Measurements from ENCODE around the gene MICAL3. TPM values are rescaled to one million over a fixed set of nuclear protein-coding genes. Genes with fewer than 3 reads are reported as not detected.

MICAL3 gene
- total RNA-seq, 2 experiments from 2014 or later = 26.4 to 29.7 TPM

DNA sequence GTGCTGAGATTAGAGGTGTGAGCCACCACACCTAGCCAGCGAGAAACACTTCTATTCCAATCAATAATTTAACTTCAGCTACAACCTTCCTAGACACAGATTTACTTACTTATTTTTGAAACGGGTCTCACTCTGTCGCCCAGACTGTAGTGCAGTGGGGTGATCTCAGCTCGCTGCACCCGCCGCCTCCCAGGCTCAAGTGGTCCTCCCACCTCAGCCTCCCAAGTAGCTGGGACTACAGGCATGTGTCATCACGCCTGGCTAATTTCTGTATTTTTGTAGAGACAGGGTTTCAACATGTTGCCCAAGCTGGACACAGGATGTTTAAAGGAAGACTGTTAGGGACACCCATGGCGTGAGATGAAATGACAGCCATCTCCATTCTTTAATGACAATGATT, 61.3 kb downstream of the MICAL3 start:
- ATAC-seq = no peak
- H3K27ac Mint-ChIP-seq = no peak overlapping the region
- ChIA-PET POLR2A (no interaction called here), CTCF (no interaction called here)
- no peaks in the 10 kb centered on the region for H3K27me3 Mint-ChIP-seq (ENCODE audit: low read depth)
- H3K36me3 Mint-ChIP-seq (ENCODE audit: low read depth) = no peaks in the 10 kb centered on the region
- H3K4me3 Mint-ChIP-seq = no peak overlapping the region
- DNase-seq = no peak
- H3K9me3 Mint-ChIP-seq (ENCODE audit: insufficient read depth) = no peaks in the 10 kb centered on the region
- peaks cover 8% of the 10 kb centered on the region for H3K4me1 Mint-ChIP-seq (ENCODE audit: low read depth)

DNA sequence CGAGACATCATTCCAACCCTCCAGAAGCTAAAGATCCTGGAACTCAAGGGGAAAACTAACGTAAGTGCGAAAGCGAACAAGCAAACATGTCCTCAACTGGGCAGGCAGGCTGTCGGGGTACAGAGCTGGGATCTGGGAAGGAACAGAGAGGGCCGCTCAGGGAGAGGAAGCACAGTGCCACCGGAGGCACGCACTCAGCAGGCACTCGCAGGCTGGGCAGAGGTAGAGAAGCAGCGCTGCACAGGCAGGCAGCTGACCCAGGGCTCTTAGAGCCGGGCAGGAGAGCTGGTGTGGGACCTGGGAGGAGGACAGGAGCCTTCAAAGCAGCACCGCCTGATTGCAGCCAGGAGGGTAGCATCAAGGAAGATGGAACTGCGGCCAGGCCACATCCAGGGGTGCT, 62.2 kb downstream of the MICAL3 start:
- POLR2A ChIA-PET = no interaction called here
- no peaks in the 10 kb centered on the region for H3K36me3 Mint-ChIP-seq (ENCODE audit: low read depth)
- no peak overlapping the region for H3K4me3 Mint-ChIP-seq
- ATAC-seq = no peak
- no peaks in the 10 kb centered on the region for H3K9me3 Mint-ChIP-seq (ENCODE audit: insufficient read depth)
- no peak for DNase-seq
- H3K27ac Mint-ChIP-seq = no peak overlapping the region
- H3K4me1 Mint-ChIP-seq (ENCODE audit: low read depth) = peaks cover 8% of the 10 kb centered on the region
- CTCF ChIA-PET = no interaction called here
- no peaks in the 10 kb centered on the region for H3K27me3 Mint-ChIP-seq (ENCODE audit: low read depth)

DNA sequence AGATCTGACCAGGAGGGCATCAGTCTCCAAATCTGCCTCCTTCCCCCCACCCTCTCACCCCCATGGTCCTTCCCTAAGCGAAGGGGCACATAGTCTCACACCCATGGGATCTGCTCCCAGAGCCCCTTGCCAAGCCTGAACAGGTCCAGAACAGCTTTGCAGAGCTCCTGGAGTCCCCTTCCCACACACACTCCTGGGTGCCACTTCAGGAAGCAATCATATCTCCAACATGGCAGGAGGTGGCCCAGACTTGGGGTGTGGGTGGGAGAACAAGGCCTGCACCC, 63.0 kb downstream of the MICAL3 start:
- DNase-seq (no peak), ATAC-seq (no peak)
- no peaks in the 10 kb centered on the region for H3K27me3 Mint-ChIP-seq (ENCODE audit: low read depth)
- H3K27ac Mint-ChIP-seq = no peak overlapping the region
- peaks cover 7% of the 10 kb centered on the region for H3K4me1 Mint-ChIP-seq (ENCODE audit: low read depth)
- no peaks in the 10 kb centered on the region for H3K36me3 Mint-ChIP-seq (ENCODE audit: low read depth)
- H3K9me3 Mint-ChIP-seq (ENCODE audit: insufficient read depth) = no peaks in the 10 kb centered on the region
- ChIA-PET CTCF (no interaction called here), POLR2A (interaction anchor here (0.6 kb wide), 1 partner anchor 22 kb away, joined by 3 read pairs; no protein-coding TSS in a partner anchor)
- no peak overlapping the region for H3K4me3 Mint-ChIP-seq

DNA sequence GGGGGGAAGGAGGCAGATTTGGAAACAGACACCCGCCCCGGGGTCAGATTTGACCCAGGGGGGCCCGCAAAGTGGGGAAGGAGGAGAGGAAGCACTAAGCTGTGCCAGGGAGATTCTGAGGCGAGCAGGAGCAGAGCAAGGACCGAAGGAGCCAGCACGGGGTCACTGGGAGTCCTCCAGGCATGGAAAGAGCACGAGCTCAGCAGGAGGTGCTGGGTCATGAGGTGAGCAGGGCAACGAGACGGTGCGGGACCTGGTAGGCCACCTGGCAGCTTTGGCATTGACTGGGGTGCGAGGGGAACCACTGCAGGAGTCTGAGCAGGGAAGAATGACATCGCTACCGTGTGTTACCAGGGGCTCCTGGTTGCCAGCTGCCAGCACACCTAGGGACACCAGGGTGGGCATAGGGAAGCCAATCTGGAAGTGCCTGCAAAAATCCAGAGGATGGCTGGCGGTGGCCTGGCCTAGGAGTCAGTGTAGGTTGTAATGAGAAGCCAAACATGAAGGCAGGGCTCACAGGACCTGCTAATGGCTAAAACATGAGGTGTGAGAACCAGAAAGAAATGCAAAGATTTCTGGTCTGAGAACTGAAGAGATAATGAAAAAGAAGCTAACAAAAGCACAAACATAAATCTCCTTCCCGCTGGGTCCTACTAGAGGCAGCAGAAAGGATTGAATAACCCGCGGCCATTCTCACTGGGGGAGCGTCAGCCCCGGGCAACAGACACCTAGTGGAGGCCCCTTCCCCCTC, 63.5 kb downstream of the MICAL3 start:
- ATAC-seq (no peak), DNase-seq (no peak)
- CTCF ChIA-PET = no interaction called here
- POLR2A ChIA-PET = interaction anchor here (0.6 kb wide), 1 partner anchor 21 kb away, joined by 3 read pairs; no protein-coding TSS in a partner anchor
- no peaks in the 10 kb centered on the region for H3K36me3 Mint-ChIP-seq (ENCODE audit: low read depth)
- H3K4me3 Mint-ChIP-seq = no peak overlapping the region
- H3K27me3 Mint-ChIP-seq (ENCODE audit: low read depth) = no peaks in the 10 kb centered on the region
- H3K4me1 Mint-ChIP-seq (ENCODE audit: low read depth) = peaks cover 2% of the 10 kb centered on the region
- H3K27ac Mint-ChIP-seq = no peak overlapping the region
- no peaks in the 10 kb centered on the region for H3K9me3 Mint-ChIP-seq (ENCODE audit: insufficient read depth)

DNA sequence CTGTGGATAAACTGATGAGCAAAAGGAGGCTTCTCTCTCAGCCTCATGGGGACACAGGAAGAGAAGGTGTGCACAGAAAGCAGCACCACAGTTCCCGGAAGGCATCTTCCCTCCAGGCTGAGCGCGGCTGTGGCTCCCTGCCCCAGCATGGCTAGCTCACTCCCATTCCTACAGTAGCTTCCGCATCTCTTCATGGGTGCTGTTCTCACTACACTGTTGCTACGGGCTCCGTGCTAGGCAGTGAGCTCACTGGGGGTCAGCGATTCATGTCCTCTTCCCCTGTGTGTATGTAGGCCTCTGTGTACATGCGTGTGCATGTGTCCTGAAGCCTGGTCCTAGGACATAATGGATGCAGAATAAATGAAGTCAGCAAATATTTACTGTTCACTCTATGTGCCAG, 64.3 kb downstream of the MICAL3 start:
- ChIA-PET POLR2A (no interaction called here), CTCF (no interaction called here)
- Mint-ChIP-seq H3K27ac (no peak overlapping the region), H3K4me3 (no peak overlapping the region), H3K27me3 (ENCODE audit: low read depth) (no peaks in the 10 kb centered on the region), H3K36me3 (ENCODE audit: low read depth) (no peaks in the 10 kb centered on the region), H3K4me1 (ENCODE audit: low read depth) (no peaks in the 10 kb centered on the region), H3K9me3 (ENCODE audit: insufficient read depth) (no peaks in the 10 kb centered on the region)
- DNase-seq (no peak), ATAC-seq (no peak)

DNA sequence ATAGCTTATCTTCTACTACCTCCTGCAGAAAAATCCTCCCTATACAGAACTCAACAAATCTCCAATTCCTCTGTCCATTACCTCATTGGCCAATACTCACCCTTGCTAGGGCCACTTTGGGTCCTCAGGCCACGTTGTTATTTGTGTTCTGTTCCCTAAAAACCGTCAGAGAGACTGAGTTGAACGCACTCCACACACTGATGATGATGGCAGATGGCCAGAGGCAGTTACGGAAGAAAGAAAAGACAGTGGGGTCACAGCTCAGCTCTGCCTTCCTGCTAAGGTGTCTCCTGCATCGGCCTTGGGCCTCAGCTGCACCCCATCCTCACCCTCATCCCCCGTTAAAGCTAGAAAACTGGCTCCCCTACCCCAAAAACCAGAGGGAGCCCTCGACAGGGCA, 66.2 kb downstream of the MICAL3 start:
- CTCF ChIA-PET = interaction anchor here (1.1 to 1.4 kb wide), 2 partner anchors 67 to 128 kb away, joined by 3 read pairs; no protein-coding TSS in a partner anchor
- DNase-seq (no peak), ATAC-seq (no peak)
- Mint-ChIP-seq H3K27me3 (ENCODE audit: low read depth) (no peaks in the 10 kb centered on the region), H3K4me1 (ENCODE audit: low read depth) (no peaks in the 10 kb centered on the region), H3K9me3 (ENCODE audit: insufficient read depth) (no peaks in the 10 kb centered on the region), H3K4me3 (no peak overlapping the region), H3K36me3 (ENCODE audit: low read depth) (no peaks in the 10 kb centered on the region), H3K27ac (no peak overlapping the region)
- POLR2A ChIA-PET = interaction anchor here (1.1 kb wide), 1 partner anchor 82 kb away, joined by 3 read pairs; no protein-coding TSS in a partner anchor

DNA sequence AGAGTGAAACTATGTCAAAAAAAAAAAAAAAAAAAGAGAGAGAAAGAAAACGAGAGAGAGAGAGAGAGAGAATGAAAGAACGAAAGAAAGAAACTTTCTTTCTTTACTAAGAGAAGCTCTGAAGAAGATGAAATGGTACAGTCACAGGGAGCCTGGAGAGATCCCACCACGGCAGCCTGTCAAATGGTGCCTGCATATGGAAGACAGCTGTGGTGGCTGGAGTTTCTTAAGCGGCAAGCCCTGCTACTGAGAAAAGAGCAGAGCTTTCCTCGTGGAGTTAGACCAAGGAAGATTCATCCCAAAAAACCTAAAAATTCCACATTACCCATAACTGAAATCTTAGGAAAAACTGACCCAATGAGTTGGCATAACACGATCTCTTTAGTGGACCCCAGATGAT, 66.7 kb downstream of the MICAL3 start:
- Mint-ChIP-seq H3K36me3 (ENCODE audit: low read depth) (no peaks in the 10 kb centered on the region), H3K27me3 (ENCODE audit: low read depth) (no peaks in the 10 kb centered on the region), H3K4me1 (ENCODE audit: low read depth) (no peaks in the 10 kb centered on the region), H3K9me3 (ENCODE audit: insufficient read depth) (no peaks in the 10 kb centered on the region), H3K27ac (no peak overlapping the region), H3K4me3 (no peak overlapping the region)
- ATAC-seq (no peak), DNase-seq (no peak)
- ChIA-PET CTCF (interaction anchor here (1.1 to 1.4 kb wide), 2 partner anchors 67 to 127 kb away, joined by 3 read pairs; no protein-coding TSS in a partner anchor), POLR2A (interaction anchor here (1.1 kb wide), 1 partner anchor 81 kb away, joined by 3 read pairs; no protein-coding TSS in a partner anchor)

DNA sequence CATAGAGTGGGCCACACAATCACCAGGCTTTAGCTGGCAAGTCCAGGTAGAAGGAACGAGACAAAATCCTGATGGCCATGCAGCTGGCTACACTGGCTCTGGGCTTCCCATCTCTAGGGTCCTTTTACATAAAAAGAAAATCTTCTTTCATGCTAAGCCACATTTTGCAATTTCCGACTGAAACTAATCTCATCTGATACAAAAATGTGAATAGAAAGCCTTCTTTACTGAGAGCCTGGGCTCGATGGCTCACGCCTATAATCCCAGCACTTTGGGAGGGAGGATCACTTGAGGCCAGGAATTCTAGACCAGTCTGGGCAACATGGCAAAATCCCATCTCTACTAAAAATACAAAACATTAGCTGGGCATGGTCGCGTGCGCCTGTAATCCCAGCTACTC, 67.2 kb downstream of the MICAL3 start:
- Mint-ChIP-seq H3K9me3 (ENCODE audit: insufficient read depth) (no peaks in the 10 kb centered on the region), H3K36me3 (ENCODE audit: low read depth) (no peaks in the 10 kb centered on the region), H3K4me1 (ENCODE audit: low read depth) (no peaks in the 10 kb centered on the region), H3K27ac (no peak overlapping the region), H3K4me3 (no peak overlapping the region), H3K27me3 (ENCODE audit: low read depth) (no peaks in the 10 kb centered on the region)
- POLR2A ChIA-PET = no interaction called here
- no peak for ATAC-seq
- no peak for DNase-seq
- CTCF ChIA-PET = interaction anchor here (1.1 to 1.4 kb wide), 2 partner anchors 66 to 127 kb away, joined by 3 read pairs; no protein-coding TSS in a partner anchor

DNA sequence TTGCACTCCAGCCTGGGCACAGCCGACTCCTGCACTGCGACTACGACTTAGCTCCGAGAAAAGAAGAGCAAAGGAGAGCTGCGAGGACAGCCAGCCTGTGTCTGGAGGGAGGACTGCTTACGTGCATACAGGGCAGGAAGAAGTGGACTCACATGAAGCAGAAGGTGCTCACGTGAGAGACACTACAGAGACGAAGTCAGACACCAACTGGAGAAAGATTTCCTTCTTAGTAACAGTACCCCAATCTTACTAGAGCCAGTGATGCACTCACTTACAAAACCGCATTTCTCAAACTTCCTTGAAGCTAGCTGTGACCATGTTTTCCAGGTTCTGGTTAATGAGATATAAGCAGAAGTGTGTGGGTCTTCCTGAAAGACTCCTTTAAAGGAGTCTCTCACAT, 67.7 kb downstream of the MICAL3 start:
- ChIA-PET POLR2A (no interaction called here), CTCF (interaction anchor here (1.4 kb wide), 1 partner anchor 126 kb away, joined by 3 read pairs; no protein-coding TSS in a partner anchor)
- Mint-ChIP-seq H3K27me3 (ENCODE audit: low read depth) (no peaks in the 10 kb centered on the region), H3K27ac (no peak overlapping the region), H3K4me3 (no peak overlapping the region), H3K4me1 (ENCODE audit: low read depth) (no peaks in the 10 kb centered on the region), H3K36me3 (ENCODE audit: low read depth) (no peaks in the 10 kb centered on the region), H3K9me3 (ENCODE audit: insufficient read depth) (no peaks in the 10 kb centered on the region)
- ATAC-seq (no peak), DNase-seq (no peak)

DNA sequence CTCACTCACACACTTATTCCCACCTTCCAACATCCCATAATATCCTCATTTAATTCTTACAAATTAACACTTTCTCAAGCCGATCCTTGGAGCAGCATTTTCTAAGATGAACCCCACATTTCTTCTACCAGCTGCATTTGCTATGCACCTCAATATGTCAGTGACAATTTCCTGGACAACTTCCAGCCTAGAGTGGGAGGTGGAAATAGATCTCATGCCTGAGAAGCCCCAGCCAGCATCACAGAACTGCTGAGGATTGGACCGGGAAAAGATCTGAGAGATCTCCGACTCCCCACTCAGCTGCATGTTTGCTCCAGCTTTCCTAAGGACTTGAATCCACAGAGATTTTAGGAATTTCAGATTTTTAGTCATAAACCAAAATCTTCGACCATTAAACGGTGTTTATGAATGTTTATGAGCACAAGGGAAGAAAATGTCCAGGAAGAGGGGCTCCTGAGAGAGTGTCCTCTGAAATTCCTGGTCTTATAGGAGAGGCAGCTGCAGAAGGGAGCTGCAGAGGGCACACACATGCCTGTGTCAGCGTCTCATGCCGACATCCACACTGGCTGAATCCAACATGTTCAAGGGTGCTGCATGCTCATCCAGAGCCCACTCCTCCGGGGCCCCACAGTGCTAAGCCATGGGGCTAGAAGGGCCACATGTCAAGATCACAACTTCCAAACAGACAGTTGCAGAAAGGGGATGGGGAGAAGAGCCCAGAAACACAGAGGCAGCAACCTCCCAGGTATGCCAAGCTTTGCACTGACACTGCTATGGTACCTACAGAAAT, 68.6 kb downstream of the MICAL3 start:
- Mint-ChIP-seq H3K27ac (no peak overlapping the region), H3K4me1 (ENCODE audit: low read depth) (no peaks in the 10 kb centered on the region), H3K9me3 (ENCODE audit: insufficient read depth) (no peaks in the 10 kb centered on the region), H3K36me3 (ENCODE audit: low read depth) (no peaks in the 10 kb centered on the region), H3K27me3 (ENCODE audit: low read depth) (no peaks in the 10 kb centered on the region), H3K4me3 (no peak overlapping the region)
- POLR2A ChIA-PET = no interaction called here
- DNase-seq (no peak), ATAC-seq (no peak)
- CTCF ChIA-PET = no interaction called here

DNA sequence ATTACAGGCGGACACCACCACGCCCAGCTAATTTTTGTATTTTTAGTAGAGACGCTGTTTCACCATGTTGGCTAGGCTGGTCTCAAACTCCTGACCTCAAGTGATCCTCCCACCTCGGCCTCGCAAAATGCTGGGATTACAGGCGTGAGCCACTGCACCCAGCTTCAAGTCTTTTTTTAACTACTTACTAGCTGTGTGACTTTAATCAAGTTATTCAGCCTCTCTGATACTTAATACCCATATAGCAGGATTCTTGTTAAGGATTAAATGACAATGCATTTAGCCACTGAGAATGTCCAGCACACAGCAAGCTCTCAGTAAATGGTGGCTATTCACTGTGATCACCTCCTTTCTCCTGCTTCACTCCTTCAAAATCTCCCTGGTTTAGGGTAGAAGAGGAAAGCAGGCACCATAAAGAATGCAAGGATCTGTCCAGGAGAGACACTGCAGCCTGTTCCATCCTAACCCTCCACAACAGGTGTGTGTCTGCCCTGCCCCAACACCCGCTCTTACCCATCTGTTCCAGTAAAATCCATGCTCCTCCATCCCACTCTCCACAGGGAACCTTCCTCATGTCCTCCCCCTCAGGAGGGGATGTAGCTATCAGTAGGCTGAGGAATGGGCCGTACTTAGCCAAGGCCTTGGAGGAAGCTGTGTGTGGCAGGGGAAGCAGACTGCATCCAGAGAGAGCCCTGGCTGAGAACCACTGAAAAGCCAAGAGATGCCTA, 69.3 kb downstream of the MICAL3 start:
- no peaks in the 10 kb centered on the region for H3K36me3 Mint-ChIP-seq (ENCODE audit: low read depth)
- CTCF ChIA-PET = no interaction called here
- POLR2A ChIA-PET = no interaction called here
- H3K27me3 Mint-ChIP-seq (ENCODE audit: low read depth) = no peaks in the 10 kb centered on the region
- no peak overlapping the region for H3K4me3 Mint-ChIP-seq
- no peak for DNase-seq
- no peaks in the 10 kb centered on the region for H3K4me1 Mint-ChIP-seq (ENCODE audit: low read depth)
- no peak for ATAC-seq
- H3K9me3 Mint-ChIP-seq (ENCODE audit: insufficient read depth) = no peaks in the 10 kb centered on the region
- H3K27ac Mint-ChIP-seq = no peak overlapping the region

Measured in activated CD8-positive, alpha-beta T cell treated with anti-CD3 and anti-CD28 coated beads, Interleukin-2, amount 10 ng/mL, durations not matched to agents 7 days and 5 days (primary cell).